Mucosa of descending colon (tissue), 3 donors: ENCODE data around the gene TWF1. TPM values are rescaled to one million over a fixed set of nuclear protein-coding genes. Genes with fewer than 3 reads are reported as not detected.

Experiments used
- ATAC-seq: fragments of 200-7000 bp; cut with Tn5 transposase; one replicate; pipeline ENCODE4 v1.9.1; 2020; ENCODE audit warnings: mild to moderate bottlenecking, moderate library complexity
- DNase-seq, 3 donors: peaks; one replicate each; pipeline ENCODE4 v3.0.0-alpha.2; 2020
- H3K36me3 ChIP-seq: fragments of 200-600 bp; one replicate; pipeline ENCODE4 v1.8.0; 2021; ENCODE audit warnings: low read depth, mild to moderate bottlenecking
- H3K4me1 ChIP-seq: fragments of 200-600 bp; one replicate; pipeline ENCODE4 v1.8.0; 2021; ENCODE audit warnings: low read depth, mild to moderate bottlenecking
- H3K4me3 ChIP-seq: fragments of 200-600 bp; one replicate; pipeline ENCODE4 v1.8.0; 2021; ENCODE audit warnings: mild to moderate bottlenecking
- H3K9me3 ChIP-seq: fragments of 200-600 bp; one replicate; pipeline ENCODE4 v1.8.0; 2021; ENCODE audit warnings: mild to moderate bottlenecking
- CTCF ChIP-seq: fragments of 200-600 bp; IDR thresholded peaks from one replicate; pipeline ENCODE4 v1.8.0; 2022; ENCODE audit warnings: antibody characterized with exemption, mild to moderate bottlenecking
- intact Hi-C, 2 donors: fragments of 100-400 bp; cut with DNase I in 1 of 2; cut with micrococcal nuclease in 1 of 2; formaldehyde crosslinking; loops; one replicate each; pipeline versions ENCODE4 v1.11.0 to v1.11.1; 2022; cut with DNase I, micrococcal nuclease
- total RNA-seq, 3 donors: library from RNA; stranded (reverse); fragmentation: NEBNext Ultra II Directional in 2 of 3; extraction: Animal tissue kit (Norgen Biotek cat#: 25700) in 2 of 3; gene quantifications; one replicate each; pipeline versions ENCODE4 v1.2.1 to v1.2.4, GENCODE V29; 2021 to 2023
- donor health status: DM: no; HTN: no; CAD: no; lungs with moderate emphysema.
- donor health status: DM: no; HTN: no; CAD: no.
- donor health status: DM: no; HTN: yes; CAD: no.

TWF1 gene
- total RNA-seq, 3 donors from 2014 or later: 108 to 124 (median 116) TPM

GRCh38 chr12:43762596-43762995, 43.5 kb downstream of the TWF1 start:
- no peaks in the 10 kb centered on the region for H3K36me3 ChIP-seq
- no peak for TF ChIP-seq CTCF
- DNase-seq (no peak), ATAC-seq (no peak)
- H3K4me3 ChIP-seq: no peak overlapping the region
- H3K4me1 ChIP-seq: peaks cover 17% of the 10 kb centered on the region
- no peaks in the 10 kb centered on the region for H3K9me3 ChIP-seq
- intact Hi-C loops: no loop called here

- DNase-seq (no peak), ATAC-seq (no peak)
- Histone ChIP-seq H3K36me3 (no peaks in the 10 kb centered on the region), H3K9me3 (no peaks in the 10 kb centered on the region), H3K4me3 (no peak overlapping the region), H3K4me1 (peaks cover 20% of the 10 kb centered on the region)
- intact Hi-C loops: no loop called here
- TF ChIP-seq CTCF: no peak
Measured at GRCh38 chr12:43761500-43761899, 44.6 kb downstream of the TWF1 start.

- H3K36me3 ChIP-seq: no peaks in the 10 kb centered on the region
- no peak for TF ChIP-seq CTCF
- no peak overlapping the region for H3K4me3 ChIP-seq
- intact Hi-C loops: no loop called here
- H3K4me1 ChIP-seq: peaks cover 20% of the 10 kb centered on the region
- DNase-seq (no peak), ATAC-seq (no peak)
- H3K9me3 ChIP-seq: no peaks in the 10 kb centered on the region
Measured at GRCh38 chr12:43760396-43760795, 45.7 kb downstream of the TWF1 start.

GRCh38 chr12:43758728-43759563, 47.2 kb downstream of the TWF1 start, which contains the start of the genes IRAK4 and PUS7L:
Gene IRAK4 (plus strand): TSS chr12:43758951. CDS start chr12:43768112, 9,161 bp downstream.
Gene PUS7L (minus strand): TSS chr12:43758790. CDS start chr12:43755245, 3,545 bp downstream.
- DNase-seq: peak; percentile 96 to 98 (median 97)

GRCh38 chr12:43758247-43758727, 47.8 kb downstream of the TWF1 start:
- Histone ChIP-seq H3K4me3 (peak overlapping the region; percentile 27), H3K4me1 (peaks cover 20% of the 10 kb centered on the region), H3K36me3 (no peaks in the 10 kb centered on the region), H3K9me3 (no peaks in the 10 kb centered on the region)
- peak; percentile 47 to 62 (median 51) for DNase-seq
- ATAC-seq: peak; percentile 44
- intact Hi-C loops: loop anchor here in 1 of 2 donors (5.0 kb wide), 1 partner anchor 79 kb away; the partner anchor contains the start of gene TMEM117
- TF ChIP-seq CTCF: no peak

More at GRCh38 chr12:43758728-43759563, 47.2 kb downstream of the TWF1 start, which contains the start of the genes IRAK4 and PUS7L:
- peak within 1 kb of the TSS; percentile 27 for H3K4me3 ChIP-seq
- TF ChIP-seq CTCF: peak; percentile 44
- H3K9me3 ChIP-seq: no peaks in the 10 kb centered on the region
- H3K36me3 ChIP-seq: no peaks in the 10 kb centered on the region
- peak; percentile 99 for ATAC-seq
- peaks cover 20% of the 10 kb centered on the region for H3K4me1 ChIP-seq
- intact Hi-C loops: loop anchor here in 1 of 2 donors (5.0 kb wide), 1 partner anchor 78 kb away; the partner anchor contains the start of gene TMEM117
